Activated effector memory CD4-positive, alpha-beta T cell treated with Interleukin-2 at 50 U/mL for 16 hours (primary cell): Measurements from ENCODE around the gene LARP1B.
A peak's percentile ranks its signal among the peaks of the same experiment; 100 is the strongest.
"Not testable (repeated sequence)": the region's sequence is repeated elsewhere in the genome, so short reads cannot be mapped to it uniquely, and the experiment has no call there.

ENCODE experiments used
- DNase-seq: peaks from one replicate; pipeline ENCODE4 v3.0.0-alpha.2; 2020

The LARP1B gene

GRCh38 chr4:128141866-128142265 is 80.8 kb downstream of the LARP1B start:
- no peak for DNase-seq

- DNase-seq = no peak
Measured at GRCh38 chr4:128145727-128146126, 84.6 kb downstream of the LARP1B start.

- DNase-seq = no peak
Measured at GRCh38 chr4:128153800-128154199, 92.7 kb downstream of the LARP1B start.

- no peak for DNase-seq
Measured at GRCh38 chr4:128155231-128155855, 94.2 kb downstream of the LARP1B start.

DNA sequence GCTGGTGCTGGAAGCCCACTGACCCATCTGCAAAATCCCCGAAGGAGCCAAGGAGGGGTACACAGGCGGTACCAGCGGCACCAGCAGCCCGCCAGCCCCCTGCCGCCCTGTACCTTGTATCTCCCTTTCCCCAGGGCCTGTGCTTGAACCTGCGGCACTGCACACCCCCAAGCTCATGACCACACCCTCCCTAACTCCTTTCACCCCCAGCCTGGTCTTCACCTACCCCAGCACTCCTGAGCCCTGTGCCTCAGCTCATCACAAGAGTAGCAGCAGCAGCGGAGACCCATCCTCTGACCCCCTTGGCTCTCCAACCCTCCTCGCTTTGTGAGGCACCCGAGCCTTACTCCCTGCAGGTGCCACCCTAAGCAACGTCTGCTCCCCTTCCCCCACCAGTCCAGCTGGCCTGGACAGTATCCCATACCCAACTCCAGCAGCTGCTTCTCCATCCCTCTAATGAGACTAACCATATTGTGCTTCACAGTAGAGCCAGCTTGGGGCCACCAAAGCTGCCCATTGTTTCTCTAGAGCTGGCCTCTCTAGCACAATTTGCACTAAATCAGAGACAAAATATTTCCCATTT is 94.9 kb downstream of the LARP1B start:
- DNase-seq = no peak

- not testable (repeated sequence) for DNase-seq
Measured at GRCh38 chr4:128156472-128156871, 95.4 kb downstream of the LARP1B start.

- no peak for DNase-seq
Measured at GRCh38 chr4:128158894-128159293, 97.8 kb downstream of the LARP1B start.

- no peak for DNase-seq
Measured at GRCh38 chr4:128159967-128160366, 98.9 kb downstream of the LARP1B start.

DNA sequence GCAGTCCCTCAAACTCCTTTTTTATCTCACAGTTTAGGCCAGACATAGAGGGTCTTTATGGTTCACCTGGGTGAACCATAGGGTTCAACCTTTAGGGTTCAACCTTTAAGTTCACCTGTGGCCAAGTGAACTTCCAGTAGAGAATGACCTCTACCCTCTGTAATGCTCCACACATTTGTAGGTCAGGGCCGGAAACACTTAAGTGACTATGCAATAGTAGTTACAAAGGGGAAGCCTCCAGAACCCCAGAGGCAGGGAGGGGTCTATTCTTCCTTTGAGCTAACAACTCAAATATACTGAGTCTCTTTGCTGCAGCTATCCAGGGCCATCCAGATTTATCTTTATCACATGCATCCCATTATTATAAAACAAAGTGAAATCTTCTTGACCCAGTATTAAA is 100.0 kb downstream of the LARP1B start:
- no peak for DNase-seq

GRCh38 chr4:128162434-128162833 is 101.3 kb downstream of the LARP1B start:
- DNase-seq = no peak

DNA sequence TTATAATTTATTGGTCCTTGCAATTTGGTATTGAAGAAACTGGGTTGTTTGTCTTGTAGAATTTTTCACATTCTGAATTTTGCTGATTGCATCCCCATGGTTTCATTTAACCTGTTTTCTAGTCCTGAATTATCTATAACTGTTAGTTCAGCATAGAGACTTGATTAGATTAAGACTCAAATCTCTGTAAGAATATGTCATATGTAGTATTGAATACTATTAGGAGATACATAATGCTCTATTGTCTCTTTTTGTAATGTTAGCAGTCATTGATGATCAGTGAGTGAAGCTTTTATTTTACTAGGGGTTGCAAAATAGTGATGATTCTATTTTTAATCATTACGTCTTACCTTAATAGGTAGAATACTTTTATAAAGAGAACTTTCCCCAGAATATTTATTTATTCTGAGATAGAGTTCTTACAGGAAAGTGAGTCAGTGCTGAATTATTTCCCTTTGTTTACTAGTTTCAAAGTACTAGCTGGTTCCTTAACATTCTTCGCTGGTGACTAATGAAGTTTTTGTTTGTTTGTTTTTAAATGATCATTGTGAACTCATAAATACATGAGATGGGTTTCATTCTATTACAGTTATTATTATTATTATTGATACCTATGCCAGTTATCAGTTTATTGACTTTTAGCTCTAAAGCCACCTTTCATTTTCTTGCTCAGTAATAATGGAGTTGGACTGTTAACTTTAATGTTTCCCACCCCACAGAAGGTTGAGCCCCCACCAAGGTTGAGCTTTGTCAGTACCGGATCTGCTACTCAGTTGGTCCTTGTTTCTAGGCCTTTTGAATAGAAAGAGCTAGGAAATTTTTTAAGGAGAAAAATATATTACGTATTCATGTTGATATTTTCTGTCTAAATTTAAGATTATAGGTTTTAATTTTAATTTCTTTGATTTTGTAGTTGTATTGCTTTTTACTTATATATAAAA is 102.3 kb downstream of the LARP1B start:
- DNase-seq = no peak

DNA sequence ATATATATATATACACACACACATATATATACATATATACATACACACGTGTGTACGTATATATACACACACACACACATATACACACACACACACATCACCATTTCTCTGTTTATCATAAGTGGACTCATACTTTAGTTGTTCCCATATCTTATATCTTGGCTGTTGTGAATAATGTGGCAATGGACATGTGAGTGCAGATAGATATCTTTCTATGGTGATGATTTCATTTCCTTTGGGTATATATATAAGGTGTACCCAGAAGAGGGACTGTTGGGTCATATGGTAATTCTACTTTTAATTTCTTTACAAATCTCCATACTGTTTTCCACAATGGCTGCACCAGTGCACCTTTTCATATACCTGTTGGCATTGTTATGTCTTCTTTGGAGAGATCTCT is 105.9 kb downstream of the LARP1B start:
- DNase-seq = no peak

DNA sequence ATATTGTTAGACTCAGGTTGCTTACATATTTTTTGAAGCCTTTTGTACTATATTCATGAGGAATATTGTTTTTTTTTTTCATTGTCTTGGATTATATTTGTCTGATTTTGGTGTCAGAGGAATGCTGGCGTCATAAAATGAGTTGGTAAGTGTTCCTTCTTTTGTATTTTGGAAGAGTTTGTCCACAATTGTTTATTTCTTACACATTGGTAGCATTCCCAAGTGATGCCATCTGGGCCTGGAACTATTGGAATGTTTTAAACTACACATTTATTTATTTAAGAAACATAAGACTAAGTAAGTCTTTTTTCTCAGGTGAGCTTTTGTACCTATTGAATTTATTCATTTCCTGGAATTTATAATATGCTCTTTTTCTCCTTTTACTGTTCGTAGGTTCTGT is 107.6 kb downstream of the LARP1B start:
- DNase-seq = no peak

- no peak for DNase-seq
Measured at GRCh38 chr4:128169245-128169644, 108.1 kb downstream of the LARP1B start.

DNA sequence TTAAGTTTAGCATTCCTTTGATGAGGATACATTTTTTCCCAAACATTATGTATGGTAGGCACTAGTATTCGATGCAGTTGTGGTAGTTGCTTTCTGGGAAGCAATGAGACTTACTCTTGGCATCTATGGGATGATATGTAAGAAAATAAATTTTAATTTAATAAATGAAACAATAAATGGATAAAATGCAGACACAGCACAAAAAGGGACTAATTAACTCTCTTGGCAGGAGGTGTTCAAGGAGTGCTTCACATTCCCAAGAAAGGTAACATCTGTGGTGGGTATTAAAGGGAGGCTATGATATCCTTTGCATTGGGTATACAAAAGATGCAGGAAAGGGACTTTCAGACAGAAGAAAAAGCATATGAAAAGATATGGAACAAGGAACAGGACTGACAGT is 115.5 kb downstream of the LARP1B start:
- DNase-seq = no peak

DNA sequence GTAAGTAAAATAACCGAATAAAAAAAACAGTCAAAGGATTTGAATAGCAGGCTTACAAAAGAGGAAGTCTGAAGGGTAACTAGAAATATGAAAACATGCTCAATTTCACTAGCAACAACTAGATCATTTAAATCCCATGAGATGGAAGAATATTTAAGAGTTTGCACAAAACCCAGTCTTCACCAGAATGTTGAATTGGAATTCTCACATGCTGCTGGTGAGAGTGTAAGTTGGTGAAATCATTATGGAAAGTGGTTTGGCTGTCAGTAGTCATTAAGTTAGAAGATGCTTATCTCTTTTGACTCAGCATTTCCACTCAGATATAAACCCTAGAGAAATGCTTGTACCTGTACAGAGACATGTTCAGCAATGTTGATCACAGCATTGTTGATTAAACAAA is 116.4 kb downstream of the LARP1B start:
- no peak for DNase-seq

- no peak for DNase-seq
Measured at GRCh38 chr4:128186623-128187022, 125.5 kb downstream of the LARP1B start.

DNA sequence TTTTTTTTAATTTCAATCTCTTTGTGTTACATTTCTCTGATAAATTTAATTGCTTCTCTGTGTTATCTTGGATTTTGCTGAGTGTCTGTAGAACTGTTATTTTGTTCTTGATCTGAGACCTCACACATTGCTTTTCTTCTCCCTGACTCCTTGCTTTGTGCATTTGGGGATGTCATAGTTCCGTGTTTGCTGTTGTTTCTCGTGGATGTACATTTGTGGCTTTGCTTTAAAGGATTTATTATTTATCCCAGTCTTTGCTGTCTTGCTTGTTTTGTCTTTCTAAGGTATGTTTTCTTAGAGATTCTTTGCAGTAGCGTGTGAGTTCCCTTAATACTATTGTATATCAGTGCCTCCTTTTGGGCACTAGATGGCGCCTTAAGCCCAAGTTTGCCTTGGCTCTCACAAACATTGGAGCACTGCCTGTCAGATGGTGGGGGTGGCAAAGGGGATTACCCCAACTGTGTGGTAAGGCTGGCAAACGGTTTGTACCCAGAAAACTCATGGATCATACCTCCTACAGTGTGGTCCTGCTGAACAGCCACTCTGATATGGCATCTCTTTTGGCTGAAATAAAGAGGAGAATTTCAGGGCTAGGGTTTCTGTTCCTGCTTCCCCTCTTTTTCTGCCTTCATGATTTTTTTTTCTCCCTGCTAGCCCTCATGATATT is 130.1 kb downstream of the LARP1B start:
- DNase-seq = peak; percentile 34

GRCh38 chr4:128220286-128221235 is 159.4 kb downstream of the LARP1B start:
- no peak for DNase-seq

DNA sequence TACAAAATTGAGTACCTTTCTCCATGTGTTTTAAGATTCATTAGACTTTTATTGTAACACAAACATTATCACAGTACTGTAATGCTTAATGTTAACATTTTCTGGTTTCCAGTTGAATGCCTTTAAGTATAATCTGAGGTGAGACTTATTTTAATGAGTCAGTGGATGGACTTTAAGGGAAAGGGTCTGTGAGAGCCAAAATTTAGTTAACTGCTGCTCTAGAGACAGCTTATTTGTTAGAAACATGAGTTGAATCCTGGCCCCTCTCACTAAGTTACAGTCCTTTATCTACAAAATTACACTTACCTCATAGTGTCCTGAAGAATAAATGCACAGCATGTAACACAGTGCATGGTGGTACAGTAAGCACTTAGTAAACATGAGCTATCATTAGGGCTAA is 160.5 kb downstream of the LARP1B start:
- DNase-seq = no peak

GRCh38 chr4:128225148-128225547 is 164.0 kb downstream of the LARP1B start:
- DNase-seq = no peak

GRCh38 chr4:128227991-128228571 is 167.0 kb downstream of the LARP1B start:
- no peak for DNase-seq
